DND-41 (cell line): Measurements from ENCODE around the gene RGS6.

Experiments used
- EZH2 ChIP-seq: IDR thresholded peaks from 3 replicates; pipeline ENCODE4 v1.6.1; 2012; ENCODE audit warnings: borderline replicate concordance, low read depth, mild to moderate bottlenecking, moderate library complexity, low read length, inconsistent platforms; ENCODE audit not compliant: severe bottlenecking
- TF ChIP-seq, protein P1 (sequence below): IDR thresholded peaks from 2 replicates; pipeline ENCODE4 v1.5.1; 2012; ENCODE audit warnings: borderline replicate concordance, low read length, moderate library complexity, mild to moderate bottlenecking; ENCODE audit not compliant: poor library complexity, severe bottlenecking; ENCODE audit errors: extremely low read depth

DNA sequence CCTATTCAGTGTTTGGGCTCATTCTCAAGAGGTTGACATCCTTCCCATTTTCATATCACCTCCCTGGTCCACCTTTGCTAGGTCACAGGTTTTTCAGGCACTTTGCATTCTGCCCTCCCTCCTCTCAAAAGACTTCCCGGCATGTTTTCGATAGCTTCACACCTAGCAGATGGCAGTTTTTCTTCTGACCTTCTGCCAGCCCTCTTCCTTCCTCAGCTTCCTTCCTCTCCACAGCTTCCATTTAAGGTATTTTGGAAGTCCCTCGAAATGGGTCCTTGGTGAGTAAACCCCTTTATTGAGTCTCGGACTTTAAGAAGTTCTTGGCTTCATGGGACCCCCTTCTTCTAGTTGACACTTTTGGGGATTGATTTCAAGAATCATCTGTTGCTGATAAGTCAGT is 358.0 kb downstream of the RGS6 start:
- TF ChIP-seq, protein P1, sequence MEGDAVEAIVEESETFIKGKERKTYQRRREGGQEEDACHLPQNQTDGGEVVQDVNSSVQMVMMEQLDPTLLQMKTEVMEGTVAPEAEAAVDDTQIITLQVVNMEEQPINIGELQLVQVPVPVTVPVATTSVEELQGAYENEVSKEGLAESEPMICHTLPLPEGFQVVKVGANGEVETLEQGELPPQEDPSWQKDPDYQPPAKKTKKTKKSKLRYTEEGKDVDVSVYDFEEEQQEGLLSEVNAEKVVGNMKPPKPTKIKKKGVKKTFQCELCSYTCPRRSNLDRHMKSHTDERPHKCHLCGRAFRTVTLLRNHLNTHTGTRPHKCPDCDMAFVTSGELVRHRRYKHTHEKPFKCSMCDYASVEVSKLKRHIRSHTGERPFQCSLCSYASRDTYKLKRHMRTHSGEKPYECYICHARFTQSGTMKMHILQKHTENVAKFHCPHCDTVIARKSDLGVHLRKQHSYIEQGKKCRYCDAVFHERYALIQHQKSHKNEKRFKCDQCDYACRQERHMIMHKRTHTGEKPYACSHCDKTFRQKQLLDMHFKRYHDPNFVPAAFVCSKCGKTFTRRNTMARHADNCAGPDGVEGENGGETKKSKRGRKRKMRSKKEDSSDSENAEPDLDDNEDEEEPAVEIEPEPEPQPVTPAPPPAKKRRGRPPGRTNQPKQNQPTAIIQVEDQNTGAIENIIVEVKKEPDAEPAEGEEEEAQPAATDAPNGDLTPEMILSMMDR = no peak
- no peak for TF ChIP-seq EZH2
